NK-92 (cell line): ENCODE data around the gene HOXA2.

Experiments used
- DNase-seq: peaks from one replicate; lab custom pipeline; 2025; ENCODE audit not compliant: unreplicated experiment; lab: John Stamatoyannopoulos, UW

The HOXA2 gene

DNA sequence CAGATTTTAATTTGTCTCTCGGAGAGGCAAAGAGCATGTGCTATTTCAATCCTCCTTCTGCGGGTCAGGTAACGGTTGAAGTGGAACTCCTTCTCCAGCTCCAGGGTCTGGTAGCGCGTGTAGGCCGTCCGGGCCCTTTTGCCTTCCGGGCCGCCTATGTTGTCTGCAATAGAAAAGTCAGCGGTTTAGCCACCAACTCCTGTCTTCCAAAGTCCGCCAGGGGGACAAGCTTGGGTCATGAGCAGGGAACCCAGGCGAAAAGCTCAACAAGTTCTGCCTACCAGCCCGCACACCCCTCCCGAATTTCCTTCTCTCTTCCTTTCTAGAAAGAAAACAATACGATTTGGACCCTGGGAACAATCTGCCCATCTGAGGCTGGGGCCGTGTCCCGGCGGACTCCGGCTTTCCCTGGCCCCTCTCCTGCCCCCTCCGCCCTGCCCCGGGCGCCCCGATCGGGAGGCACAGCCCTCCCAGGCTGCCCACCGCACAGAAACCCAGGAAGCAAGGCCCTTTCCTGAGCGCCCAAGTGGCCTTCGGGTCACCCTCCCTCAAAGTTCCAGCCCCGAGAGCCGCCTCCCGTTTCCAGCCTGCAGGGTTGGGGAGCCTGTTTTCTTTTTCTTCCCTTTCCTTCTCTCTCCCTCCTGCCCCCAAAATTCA is 39.6 kb upstream of the HOXA2 start:
- DNase-seq, result no peak

DNA sequence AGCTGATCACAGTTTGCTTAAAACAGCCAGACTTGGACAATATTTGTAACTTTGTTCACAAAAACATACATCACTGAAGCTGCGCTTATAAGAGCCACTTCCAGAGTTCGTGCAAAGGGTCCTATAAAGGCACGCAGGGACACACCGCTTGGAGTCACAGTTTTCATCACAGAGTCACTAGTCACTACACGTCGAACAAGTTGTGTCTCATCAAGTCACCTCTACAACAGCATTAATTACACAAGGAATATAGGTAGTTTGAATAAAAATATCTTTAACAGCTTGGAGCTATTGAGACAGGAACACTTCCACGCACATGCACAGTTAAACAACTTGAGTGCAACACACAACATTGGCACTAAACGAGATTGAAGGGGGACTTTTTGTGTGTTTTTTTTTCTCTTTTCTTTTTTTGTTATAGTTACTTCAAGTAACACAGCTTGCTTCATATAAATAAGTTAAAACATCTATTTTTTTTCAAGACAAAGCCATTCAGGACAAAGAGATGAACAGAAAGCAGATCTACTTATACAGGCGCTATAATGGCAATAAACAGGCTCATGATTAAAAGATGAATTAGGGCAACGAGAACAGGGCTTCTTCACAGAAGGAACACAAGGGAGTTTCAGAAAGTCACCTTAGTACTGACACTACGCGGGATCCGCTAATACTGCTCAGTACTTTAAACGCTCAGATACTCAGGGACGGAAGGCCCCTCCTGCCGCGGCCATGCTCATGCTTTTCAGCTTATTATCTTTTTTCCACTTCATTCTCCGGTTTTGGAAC is 38.8 kb upstream of the HOXA2 start:
- no peak for DNase-seq

DNA sequence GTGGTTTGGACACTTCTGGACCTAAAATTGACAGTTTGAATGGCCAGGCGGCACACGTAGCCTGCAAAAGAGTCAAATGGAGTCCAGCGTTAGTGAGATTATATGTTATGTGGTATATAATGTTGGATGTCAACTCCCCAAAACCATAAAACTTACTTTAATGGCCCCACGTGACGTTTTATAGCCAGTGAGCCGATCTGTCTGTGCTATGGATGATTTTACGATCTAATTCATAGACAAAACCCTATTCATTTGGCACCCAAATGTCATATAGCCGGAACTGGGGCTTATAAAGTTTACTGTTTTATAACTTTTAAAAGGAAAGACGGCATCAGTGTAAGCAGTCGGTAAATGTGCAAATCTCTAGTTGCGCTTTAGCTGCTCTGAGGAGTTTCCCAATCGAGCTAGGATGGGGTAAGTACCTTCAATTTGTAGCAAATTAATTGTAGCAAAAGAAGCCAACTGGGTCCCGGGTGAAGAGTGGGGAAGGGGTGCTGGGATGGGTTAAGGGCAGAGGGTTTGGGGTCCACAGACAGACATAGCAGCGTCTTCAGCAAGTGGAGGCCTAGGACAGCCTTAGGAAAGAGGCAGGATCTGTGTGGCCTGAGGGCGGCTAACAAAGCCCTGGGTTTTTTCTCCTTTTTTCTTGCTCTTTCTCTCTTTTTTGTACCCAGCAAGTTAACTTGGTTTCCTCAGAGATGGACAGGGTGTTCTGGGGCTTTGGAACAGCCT is 37.8 kb upstream of the HOXA2 start:
- DNase-seq, result no peak

DNA sequence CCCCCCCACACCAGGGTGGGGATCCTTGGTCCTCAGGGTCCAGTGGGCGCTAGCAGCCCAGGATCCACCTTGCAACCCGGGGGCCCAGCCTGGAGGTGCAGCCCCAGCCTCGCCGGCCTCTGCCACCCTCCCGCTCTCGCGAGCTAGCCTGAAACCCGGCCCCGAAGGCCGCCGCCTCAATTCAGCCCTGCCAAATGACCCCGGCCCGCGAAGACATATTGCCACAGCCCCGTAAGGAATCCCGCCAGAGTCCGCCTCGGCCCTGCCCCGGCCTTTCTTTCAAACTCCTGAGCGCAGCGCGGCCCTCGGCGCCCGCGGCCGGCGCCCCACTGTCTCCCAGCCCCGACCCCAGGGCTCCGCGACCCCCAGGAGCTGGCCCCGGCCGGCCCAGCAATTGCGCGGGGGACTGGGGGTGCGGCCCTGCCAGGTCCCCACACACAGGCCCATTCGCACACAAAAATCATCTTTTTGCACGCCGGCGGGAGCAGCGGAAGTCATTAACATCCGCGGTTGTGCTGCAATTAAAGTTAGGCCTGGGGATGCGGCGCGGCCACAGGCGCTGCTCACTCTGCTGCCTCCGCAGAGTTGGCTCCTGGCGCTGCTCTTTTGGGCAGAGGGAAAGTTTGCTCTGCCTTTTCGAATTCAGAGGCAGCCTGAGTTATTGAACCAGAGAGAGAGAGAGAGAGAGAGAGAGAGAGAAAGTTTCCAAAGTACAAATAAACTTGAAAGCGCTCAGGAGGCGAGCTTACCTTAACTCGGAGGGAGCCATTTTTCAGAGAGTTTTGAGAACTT is 37.0 kb upstream of the HOXA2 start:
- DNase-seq, result no peak

DNA sequence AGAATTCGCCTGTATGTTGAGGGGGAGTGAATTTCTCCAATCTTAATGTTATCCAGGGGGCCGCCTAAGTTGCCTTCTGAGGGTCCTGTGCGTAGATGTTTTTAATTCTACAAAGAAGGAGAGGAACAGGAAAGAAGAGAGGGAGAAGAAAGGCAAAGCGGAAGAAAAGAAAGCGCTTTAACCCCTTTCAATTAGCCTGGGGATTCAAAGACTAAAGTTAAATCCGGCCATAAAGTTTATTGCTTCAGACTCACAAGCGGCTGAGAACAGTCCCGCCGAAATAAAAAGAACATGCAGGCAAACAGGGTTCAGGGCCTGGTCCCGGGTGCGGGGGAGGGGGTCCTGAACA is 36.5 kb upstream of the HOXA2 start:
- no peak for DNase-seq

DNA sequence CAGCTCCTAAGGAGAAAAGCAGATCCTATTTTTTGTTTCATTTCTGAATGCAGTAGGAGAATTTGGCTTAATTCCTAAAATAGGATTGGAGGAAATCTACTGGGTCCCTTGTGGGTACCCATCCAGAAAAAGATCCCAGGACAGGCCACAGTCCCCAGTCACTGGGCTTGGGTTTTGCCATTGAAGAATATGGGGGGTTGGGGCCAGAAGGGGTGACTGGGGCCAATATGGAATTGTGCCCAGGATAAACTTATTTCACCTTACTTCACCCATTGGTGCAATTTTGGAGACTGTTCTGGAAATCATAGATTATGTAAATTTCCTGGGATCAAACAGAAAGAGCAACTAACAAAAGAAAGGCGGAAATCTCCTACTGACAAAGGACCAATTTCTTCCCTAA is 36.0 kb upstream of the HOXA2 start:
- no peak for DNase-seq

DNA sequence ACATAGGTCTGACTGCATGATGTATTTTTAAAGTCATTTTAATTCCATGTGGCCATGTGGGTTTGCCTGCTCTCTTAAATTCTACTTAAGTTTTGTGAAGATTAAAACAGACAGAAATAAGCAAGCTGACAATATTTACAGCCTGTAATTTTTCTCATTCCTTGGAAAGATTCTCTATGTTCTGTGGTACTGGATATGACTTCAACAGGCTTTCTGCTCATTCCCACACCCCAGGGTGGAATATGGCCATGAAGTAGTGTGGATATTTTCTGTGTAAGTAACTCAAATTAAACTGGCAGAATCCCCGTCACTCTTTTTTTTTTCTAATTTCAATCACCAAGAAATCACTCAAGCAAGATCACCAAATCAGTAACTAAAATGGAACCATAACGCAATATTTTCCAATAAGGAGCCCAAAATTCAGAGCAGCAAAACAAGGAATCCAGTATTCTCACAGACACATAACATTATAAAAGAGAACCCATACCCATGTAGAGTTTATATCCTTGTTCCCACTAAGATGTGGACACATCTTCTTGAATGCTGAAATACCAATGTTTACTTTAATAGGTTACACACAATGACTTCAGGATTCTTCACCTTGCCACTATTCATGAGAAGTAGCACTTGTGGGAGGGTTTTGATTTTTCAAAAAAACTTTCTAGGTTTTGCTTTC is 35.3 kb upstream of the HOXA2 start:
- DNase-seq, result no peak

DNA sequence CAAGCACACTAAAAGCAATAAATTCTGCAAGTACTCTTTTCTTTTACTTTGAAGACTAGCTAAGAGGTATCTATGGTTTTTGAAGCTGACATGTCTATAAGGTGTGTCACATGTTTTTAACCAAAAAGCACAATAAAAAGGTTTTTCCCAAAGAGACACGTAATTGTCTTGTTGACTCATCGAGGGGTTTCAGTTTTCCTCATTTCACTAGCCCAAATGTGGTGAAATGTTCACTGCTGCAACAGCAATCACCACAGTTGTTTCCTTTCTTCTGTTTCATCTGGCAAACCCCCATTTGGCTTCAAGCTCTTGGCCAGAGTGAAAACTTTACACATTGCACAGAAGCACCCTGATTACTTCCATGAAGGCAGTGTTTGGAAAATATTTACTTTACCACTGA is 31.9 kb upstream of the HOXA2 start:
- DNase-seq, result no peak

DNA sequence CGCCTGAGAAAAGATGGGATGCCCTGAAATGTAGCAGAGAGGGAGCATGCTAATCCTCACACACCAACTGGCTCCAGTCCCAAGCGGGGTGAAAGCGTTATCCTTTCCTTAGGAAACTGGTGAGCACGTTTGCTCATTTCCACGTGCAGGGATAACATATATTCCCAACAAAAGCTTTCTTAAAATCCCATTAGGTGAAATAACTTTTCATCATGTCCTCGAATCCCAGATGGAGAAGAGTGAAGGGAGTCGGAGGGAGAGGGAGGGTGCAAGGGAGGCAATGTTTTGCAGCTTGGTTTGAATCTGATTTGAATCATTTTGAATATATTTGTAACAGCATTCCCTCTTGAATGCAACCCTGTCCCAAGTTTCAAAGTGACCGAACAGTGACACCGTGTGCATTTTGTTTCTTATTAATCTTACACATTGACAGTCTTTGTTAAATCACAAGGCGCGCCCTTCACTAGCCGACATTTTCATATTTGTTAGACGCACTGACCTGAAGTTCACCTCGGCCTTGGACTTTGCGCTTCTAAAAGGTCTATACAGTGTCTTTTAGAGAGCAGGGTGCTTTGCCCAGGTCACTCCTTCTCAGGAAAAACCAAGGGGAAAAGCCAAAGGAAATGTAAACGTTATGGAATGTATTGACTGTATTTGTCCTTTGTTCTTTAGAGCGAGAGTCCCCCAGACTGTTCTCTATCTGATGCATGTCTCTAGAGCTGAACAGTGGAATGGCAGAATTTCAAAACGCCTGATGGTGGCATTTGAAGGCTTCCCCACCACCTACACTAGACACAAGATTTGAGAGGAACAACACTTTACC is 31.1 kb upstream of the HOXA2 start:
- no peak for DNase-seq

DNA sequence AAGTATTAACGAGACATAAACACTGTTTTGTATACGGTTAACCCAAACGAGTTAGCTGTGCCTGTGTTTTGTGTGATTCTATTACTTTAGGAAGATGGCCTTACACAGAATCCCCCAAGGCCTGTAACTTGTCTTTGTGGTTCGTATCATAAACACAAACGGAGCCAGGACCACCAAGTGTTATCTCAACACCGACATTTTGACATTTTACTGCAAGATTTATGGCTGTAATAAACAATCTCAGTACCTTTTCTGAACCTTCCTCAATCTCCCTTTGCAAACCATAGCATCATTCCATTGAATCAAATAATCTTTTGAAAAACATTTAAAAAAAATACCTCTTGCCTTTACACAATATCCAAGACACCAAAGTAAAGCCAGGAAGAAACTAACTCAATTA is 30.5 kb upstream of the HOXA2 start:
- no peak for DNase-seq

DNA sequence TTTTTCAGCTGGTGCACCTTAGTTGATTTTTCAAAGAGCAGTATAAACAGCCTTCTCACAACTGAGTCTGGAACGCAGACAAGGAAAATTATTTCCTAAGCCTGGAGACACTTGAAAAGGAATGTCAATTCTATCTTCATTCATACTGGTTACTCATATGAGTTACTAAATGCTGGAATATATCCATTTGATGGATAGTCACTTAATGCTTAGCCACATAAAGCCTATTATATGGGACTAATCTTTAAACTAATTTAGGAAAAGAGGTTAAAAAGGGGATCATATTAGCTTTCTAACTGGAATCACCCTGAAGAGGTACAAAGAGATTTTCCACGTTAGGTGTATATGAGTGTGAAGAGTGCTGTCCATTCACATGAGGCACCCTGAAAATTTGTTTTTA is 29.7 kb upstream of the HOXA2 start:
- DNase-seq, result no peak

DNA sequence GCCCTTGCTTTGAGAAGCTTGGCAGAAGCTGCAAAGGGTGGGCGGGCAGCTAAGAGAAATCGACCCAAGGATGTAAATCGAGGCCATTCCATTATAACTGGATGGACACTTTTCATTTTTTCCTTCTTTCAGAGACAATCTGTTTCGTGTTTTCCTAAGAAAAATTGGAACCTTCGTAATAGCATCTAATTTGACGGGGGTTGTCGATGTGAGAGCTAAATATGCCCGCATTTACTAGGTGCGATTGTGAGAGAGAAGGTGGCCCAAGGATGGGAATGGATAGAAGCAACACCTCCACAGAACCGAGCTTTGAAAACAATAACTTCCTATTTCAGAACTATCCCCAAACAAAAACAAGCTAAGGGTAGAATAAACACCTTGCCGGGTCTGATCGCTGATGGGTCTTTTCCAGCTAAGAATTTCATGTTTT is 28.9 kb upstream of the HOXA2 start:
- no peak for DNase-seq

DNA sequence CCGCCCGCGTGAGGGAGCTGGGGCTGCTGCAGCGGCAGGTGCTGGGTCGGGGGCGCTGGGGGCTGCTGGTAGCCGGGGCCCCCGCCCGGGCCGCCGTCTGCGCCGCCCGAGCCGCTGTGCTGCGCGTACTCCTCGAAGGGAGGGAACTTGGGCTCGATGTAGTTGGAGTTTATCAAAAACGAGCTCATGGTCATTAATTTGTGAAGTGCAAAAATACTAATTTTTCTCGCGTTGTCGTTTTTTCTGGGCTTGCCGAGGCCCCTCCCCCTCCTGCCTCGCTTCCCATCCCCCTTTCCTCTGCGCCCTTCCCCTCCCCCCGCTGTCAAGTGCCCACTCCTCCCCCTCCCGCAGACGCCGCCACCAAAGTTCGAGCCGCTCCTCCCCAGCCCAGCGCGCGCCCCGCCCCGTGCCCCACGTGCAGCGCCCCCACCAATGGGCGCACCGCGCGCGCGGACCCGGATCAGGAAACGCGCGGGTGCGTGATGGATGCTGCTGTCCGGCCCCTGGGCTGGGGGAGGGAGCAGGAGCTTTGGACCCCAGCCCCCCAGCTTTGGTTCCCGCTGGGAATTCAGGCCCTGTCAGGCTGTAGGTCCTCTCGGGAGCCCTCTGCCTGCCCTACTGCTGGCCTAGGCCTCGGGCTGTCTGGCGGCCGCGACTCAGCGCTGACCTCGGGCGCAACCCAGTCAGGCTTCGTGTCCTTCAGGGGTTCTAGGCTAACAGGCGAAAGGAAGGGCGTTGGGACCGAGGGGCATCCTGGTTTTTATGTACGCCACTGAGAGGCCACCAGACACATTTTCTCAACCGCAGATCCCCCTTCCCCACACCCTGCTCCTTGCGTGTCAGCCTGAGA is 28.3 kb upstream of the HOXA2 start, which contains the start of gene HOXA4:
Gene HOXA4 (minus strand): TSS at position 218 of the 850 bp plus-strand sequence. CDS start 24 bp downstream, at position 194.
- no peak for DNase-seq

DNA sequence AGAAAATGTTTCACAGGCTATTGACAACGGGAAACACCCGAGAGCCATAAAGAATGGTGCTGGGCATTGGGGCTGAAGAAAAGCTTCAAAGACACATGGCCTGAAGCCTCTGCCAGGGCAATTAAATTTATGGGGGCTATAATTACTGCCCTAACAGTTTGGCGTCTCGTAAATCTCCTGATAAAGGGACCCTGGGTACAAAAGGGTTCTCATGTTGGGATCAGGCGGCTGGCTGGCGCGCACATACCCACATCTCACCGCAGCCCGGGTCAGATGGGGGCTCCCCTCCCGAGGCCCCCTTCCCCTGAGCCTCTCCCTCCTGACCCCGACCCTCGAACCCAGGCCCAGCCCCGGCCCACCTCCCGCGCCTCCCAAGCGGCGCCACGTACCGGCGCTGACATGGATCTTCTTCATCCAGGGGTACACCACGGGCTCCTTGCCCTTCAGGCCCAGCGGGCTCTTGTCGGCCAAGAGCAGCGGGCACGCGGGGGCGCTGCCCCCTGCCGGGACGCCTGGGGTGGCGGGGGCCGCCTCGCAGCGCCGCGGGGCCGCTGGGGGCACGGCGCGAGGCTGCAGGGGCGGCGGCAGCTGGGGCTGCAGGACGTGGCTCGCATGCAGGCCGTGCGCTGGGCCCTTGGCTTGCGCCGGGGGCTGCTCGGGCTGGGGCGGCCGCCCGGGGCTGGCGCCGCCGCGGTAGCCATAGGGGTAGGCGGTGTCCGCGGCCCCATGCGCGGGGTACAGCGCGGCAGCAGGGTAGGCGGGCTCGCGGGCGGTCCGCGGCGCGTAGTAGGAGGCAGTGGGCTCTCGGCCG is 27.5 kb upstream of the HOXA2 start:
- no peak for DNase-seq

DNA sequence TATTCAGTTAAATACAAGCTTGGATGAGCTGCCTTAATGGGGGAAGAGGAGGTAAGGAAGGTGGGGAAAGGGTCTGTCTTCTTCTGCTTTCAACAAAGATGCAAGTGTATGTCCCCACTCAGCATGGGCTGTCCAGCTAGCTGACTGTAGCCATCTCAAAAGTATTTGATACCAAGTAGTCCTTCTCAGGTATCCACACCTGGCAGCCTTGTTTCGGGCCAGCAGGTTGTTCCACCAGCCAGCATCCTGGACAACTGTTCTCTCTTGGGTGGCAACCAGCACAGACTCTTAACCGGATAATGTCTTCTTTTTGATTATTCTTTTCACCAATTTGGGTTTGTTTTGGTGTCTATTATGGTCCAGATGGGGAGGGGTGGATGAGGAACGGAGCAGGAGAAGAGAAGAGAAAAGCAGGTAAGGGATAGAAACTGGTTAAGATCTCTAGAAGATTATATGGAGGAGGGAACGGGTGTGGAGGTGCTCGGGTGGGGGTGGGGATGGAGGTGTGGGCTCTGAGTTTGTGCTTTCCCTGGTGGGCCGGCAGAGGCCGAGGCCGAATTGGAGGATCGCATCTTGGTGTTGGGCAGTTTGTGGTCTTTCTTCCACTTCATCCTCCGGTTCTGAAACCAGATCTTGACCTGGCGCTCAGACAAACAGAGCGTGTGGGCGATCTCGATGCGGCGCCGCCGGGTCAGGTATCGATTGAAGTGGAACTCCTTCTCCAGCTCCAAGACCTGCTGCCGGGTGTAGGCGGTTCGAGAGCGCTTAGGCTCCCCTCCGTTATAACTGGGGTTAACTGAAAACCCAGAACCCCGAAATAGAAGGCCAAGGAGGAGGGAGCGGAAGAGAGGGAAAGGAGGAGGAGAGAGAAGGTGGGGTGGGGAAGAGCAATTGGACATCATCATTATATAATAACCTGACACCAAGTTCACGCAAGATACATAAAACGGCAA is 26.6 kb upstream of the HOXA2 start:
- no peak for DNase-seq

DNA sequence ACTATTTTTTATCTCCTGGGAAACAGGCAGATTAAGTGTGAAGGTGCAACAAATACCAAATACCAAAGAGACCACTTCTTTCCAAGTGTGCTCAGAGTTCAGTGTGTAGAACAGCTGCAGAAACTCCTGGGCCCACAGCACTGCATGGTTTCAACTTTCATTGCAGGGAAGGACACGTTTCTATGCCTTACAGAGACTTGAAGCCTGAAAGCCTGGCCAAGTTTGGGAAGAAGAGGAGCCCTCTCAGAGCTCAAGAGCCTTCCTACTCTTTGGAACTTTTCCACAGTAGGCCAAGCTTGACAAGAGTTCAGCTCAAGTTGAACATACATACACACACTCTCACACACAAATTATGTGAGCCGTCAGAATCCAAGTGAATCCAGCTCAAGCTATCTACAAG is 25.6 kb upstream of the HOXA2 start:
- DNase-seq, result no peak
